ENCODE measurements around the gene MAN1A1. TPM values are rescaled to one million over a fixed set of nuclear protein-coding genes. Genes with fewer than 3 reads are reported as not detected.

The MAN1A1 gene
- total RNA-seq, 1 donor from 2014 or later, result 52.2 TPM

DNA sequence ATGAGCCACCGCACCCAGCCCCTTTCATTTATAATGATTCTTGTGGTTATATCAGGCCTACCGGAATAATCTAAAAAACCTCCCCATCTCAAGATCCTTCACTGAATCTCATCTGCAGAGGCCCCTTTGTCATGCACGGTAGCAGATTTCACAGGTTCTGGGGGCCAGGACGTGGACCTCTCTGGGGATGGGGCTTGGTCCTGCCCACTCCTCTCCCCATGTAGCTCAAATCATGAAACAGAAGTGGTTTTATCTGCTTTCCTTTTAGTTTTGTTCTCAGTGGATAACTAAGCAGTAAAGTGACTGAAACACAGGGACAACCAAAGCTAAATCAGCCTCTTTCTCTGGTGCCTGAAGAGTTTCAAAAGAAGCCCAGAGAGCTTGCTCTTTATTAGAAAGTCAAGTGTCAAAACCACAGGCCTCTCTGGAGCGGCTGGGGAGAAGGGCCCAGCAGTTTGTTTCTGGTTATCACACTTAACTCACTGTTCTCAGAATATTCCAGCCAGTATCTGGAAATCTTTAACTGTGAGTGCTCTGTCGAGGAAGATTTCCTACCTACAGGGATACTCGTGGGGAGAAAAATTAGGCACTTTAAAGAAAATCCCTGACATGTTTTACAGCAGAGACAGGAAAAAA, 210.5 kb downstream of the MAN1A1 start:
- H3K36me3 Mint-ChIP-seq, result no peaks in the 10 kb centered on the region
- no peak for DNase-seq (ENCODE audit: extremely low spot score, unreplicated experiment)
- H3K4me1 Mint-ChIP-seq (ENCODE audit: unreplicated experiment), result peaks cover 10% of the 10 kb centered on the region
- TF ChIP-seq, protein P1, sequence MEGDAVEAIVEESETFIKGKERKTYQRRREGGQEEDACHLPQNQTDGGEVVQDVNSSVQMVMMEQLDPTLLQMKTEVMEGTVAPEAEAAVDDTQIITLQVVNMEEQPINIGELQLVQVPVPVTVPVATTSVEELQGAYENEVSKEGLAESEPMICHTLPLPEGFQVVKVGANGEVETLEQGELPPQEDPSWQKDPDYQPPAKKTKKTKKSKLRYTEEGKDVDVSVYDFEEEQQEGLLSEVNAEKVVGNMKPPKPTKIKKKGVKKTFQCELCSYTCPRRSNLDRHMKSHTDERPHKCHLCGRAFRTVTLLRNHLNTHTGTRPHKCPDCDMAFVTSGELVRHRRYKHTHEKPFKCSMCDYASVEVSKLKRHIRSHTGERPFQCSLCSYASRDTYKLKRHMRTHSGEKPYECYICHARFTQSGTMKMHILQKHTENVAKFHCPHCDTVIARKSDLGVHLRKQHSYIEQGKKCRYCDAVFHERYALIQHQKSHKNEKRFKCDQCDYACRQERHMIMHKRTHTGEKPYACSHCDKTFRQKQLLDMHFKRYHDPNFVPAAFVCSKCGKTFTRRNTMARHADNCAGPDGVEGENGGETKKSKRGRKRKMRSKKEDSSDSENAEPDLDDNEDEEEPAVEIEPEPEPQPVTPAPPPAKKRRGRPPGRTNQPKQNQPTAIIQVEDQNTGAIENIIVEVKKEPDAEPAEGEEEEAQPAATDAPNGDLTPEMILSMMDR (conservative IDR thresholded peaks at IDR 0.05), result no peak
- H3K9me3 Mint-ChIP-seq, result no peaks in the 10 kb centered on the region
- H3K27me3 Mint-ChIP-seq, result no peaks in the 10 kb centered on the region
- no peak overlapping the region for H3K27ac Mint-ChIP-seq
- no peak overlapping the region for H3K4me3 Mint-ChIP-seq

DNA sequence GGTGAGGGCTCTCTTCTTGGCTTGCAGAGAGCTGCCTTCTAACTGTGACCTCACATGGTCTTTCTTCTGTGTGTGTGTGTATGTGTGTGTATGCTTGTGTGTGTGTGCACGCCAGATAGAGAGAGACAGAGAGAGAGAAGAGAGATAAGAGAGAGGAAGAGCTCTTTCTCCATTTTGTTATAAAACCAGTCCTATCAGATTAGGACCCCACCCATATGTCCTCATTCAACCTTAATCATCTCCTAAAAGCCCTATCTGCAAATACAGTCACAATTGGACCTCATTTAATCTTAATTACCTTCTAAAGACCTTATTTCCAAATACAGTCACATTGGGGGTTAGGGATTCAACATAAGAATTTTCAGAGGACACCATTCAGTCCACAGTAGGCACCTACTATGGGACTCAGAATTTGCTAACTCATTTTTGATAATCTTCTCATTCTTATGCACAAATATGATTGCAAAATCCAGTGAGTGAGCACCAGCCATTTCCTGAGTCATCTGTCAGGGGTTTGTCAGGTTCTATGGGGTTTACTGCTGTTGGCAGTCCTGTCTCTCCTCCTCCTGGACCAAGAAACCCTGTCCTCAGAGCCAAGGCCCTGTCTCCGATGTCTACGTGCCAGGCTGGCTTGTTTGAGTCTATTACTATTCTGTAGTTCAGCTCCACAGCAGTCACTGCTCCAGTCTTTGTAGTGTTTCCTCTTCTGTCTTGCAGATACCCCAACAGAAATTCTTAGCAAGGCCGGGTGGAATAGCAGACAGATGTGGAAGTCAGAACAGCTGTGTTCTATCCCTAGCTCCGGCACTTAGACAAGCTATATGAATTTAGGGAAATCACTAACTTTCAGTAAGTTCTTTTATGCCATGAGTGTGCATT, 212.1 kb downstream of the MAN1A1 start:
- DNase-seq (ENCODE audit: extremely low spot score, unreplicated experiment), result no peak
- peaks cover 10% of the 10 kb centered on the region for H3K4me1 Mint-ChIP-seq (ENCODE audit: unreplicated experiment)
- no peak overlapping the region for H3K27ac Mint-ChIP-seq
- no peaks in the 10 kb centered on the region for H3K27me3 Mint-ChIP-seq
- H3K4me3 Mint-ChIP-seq, result no peak overlapping the region
- H3K9me3 Mint-ChIP-seq, result no peaks in the 10 kb centered on the region
- no peaks in the 10 kb centered on the region for H3K36me3 Mint-ChIP-seq
- TF ChIP-seq, protein P1 (conservative IDR thresholded peaks at IDR 0.05), result no peak

DNA sequence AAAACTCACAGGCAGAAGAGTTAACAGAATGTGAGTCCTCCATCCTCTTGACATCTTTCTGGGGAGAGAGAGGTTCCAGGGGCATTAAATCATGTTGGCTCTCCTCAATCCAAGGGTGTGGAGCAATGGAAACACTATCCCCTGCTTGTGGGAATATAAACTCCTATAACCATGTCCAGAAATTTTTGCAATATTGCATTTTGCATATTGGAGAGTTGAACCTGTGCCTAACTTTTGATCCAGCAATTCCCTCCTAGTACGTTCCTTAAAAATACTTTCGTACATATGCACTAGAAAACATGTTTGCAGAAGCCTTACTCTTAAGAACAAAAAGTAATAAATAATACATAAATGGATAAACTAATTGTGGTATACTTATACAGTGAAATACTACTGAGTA, 214.8 kb downstream of the MAN1A1 start:
- no peak overlapping the region for H3K4me3 Mint-ChIP-seq
- TF ChIP-seq, protein P1 (conservative IDR thresholded peaks at IDR 0.05), result no peak
- no peaks in the 10 kb centered on the region for H3K36me3 Mint-ChIP-seq
- DNase-seq (ENCODE audit: extremely low spot score, unreplicated experiment), result no peak
- no peaks in the 10 kb centered on the region for H3K9me3 Mint-ChIP-seq
- no peak overlapping the region for H3K27ac Mint-ChIP-seq
- peaks cover 10% of the 10 kb centered on the region for H3K4me1 Mint-ChIP-seq (ENCODE audit: unreplicated experiment)
- no peaks in the 10 kb centered on the region for H3K27me3 Mint-ChIP-seq

DNA sequence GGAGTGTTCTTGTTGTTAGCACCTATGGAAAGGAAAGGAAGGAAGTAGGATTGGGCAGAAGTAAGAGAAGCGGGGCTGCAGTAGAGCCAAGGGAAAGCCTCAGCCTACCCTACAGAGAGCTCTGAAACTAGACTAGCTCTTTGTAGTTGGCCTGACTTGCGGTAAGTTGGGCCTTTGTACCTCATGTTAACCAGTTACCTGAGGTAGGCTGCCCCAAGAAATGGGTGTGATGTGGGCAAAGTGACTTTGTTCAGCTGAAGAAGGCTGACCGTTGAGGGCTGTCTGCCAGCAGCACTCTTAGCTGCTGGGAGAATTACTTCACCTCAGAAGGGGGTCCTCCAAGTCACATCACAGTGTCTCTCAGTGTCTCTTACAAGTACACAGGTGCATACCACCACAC, 216.2 kb downstream of the MAN1A1 start:
- no peaks in the 10 kb centered on the region for H3K9me3 Mint-ChIP-seq
- TF ChIP-seq, protein P1 (conservative IDR thresholded peaks at IDR 0.05), result no peak
- no peaks in the 10 kb centered on the region for H3K27me3 Mint-ChIP-seq
- H3K27ac Mint-ChIP-seq, result no peak overlapping the region
- peaks cover 14% of the 10 kb centered on the region for H3K4me1 Mint-ChIP-seq (ENCODE audit: unreplicated experiment)
- no peak for DNase-seq (ENCODE audit: extremely low spot score, unreplicated experiment)
- H3K4me3 Mint-ChIP-seq, result no peak overlapping the region
- H3K36me3 Mint-ChIP-seq, result no peaks in the 10 kb centered on the region

DNA sequence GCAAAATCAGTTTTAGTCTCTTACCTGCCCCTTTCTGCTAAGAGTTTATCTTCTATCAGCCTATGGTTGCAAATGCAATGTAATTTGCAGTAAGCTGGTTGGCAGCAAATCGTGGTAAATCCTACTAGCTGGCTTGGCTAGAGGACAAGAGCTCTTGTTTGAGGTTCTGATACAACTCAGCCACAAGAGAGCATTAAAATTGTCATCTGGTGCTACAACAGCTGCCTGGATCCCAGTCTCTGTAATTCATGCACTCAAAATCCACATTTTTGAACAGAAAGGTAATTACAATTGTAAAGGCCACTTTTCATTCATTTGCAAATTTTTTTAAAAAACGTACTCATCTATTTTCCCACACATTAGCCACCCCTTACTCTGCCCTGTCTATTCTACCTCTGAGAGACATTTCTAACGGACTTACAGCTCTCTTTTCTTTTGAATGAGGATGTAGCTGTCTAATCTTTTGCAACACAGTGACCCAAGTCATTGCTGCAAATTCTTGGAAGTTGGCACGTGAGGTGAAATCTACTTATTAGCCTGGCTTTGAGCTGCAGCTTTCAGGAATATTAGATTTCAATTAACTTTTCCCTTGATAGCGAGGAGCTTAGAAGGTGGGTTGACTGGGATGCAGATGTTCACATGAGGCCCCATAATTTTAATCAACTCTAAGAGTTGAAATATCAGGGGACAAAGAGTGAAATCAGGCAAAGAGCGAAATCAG, 217.1 kb downstream of the MAN1A1 start:
- Mint-ChIP-seq H3K27ac (no peak overlapping the region), H3K36me3 (no peaks in the 10 kb centered on the region), H3K9me3 (no peaks in the 10 kb centered on the region), H3K4me1 (ENCODE audit: unreplicated experiment) (peaks cover 21% of the 10 kb centered on the region), H3K27me3 (no peaks in the 10 kb centered on the region), H3K4me3 (no peak overlapping the region)
- TF ChIP-seq, protein P1 (conservative IDR thresholded peaks at IDR 0.05), result no peak
- no peak for DNase-seq (ENCODE audit: extremely low spot score, unreplicated experiment)

All from type B pancreatic cell (in vitro differentiated cells).